OCI-LY7 (cell line): ENCODE data around the gene CDC42. TPM values are rescaled to one million over a fixed set of nuclear protein-coding genes. Genes with fewer than 3 reads are reported as not detected.

ENCODE experiments used
- BruUV-seq: library from RNA; stranded (reverse); fragments of 400-500 nt; replicated peaks from 2 replicates; lab custom pipeline; 2021; lab: Mats Ljungman, UMichigan
- CTCF ChIA-PET: fragments of 300-600 bp; sonication (Branson Sonifier 250); formaldehyde crosslinking; loops from one replicate; lab custom pipeline; 2022; ENCODE audit warnings: antibody characterized with exemption; ENCODE audit not compliant: unreplicated experiment; lab: Charles Lee
- POLR2A ChIA-PET: fragments of 300-600 bp; sonication (Branson Sonifier 250); formaldehyde crosslinking; loops from one replicate; lab custom pipeline; 2022; ENCODE audit warnings: antibody characterized with exemption; lab: Charles Lee
- DNase-seq: peaks from one replicate; pipeline ENCODE4 v3.0.0-alpha.2; 2015; ENCODE audit warnings: low spot score
- H2AFZ ChIP-seq: fragments of 200-600 bp; sonication (generic), shearing (Covaris generic); 2 replicates; pipeline ENCODE4 v1.6.1; 2014; ENCODE audit warnings: mild to moderate bottlenecking, antibody characterized with exemption, low read length, moderate library complexity
- H3K27ac ChIP-seq: fragments of 200-600 bp; sonication (generic); 2 replicates; pipeline ENCODE4 v1.5.1; 2014; ENCODE audit warnings: mixed run types, low read depth, mild to moderate bottlenecking, moderate library complexity, low read length, inconsistent platforms; ENCODE audit not compliant: poor library complexity, severe bottlenecking
- H3K36me3 ChIP-seq: fragments of 200-600 bp; sonication (generic); 2 replicates; pipeline ENCODE4 v1.6.1; 2014; ENCODE audit warnings: mild to moderate bottlenecking, antibody characterized with exemption, low read length, moderate library complexity, mixed read lengths; ENCODE audit not compliant: insufficient read depth
- H3K4me1 ChIP-seq: fragments of 200-600 bp; sonication (generic); 2 replicates; pipeline ENCODE4 v1.5.1; 2014; ENCODE audit warnings: mild to moderate bottlenecking, low read length; ENCODE audit not compliant: insufficient read depth, poor library complexity, severe bottlenecking
- H3K4me2 ChIP-seq: fragments of 200-600 bp; sonication (generic); 2 replicates; pipeline ENCODE4 v1.6.1; 2014; ENCODE audit warnings: mild to moderate bottlenecking, low read length
- H3K4me3 ChIP-seq: fragments of 200-600 bp; sonication (generic); 2 replicates; pipeline ENCODE4 v1.5.1; 2014; ENCODE audit warnings: mild to moderate bottlenecking, low read depth, low read length; ENCODE audit not compliant: poor library complexity, severe bottlenecking
- H3K79me2 ChIP-seq: fragments of 200-600 bp; sonication (generic); 2 replicates; pipeline ENCODE4 v1.6.1; 2016; ENCODE audit warnings: low read depth, mild to moderate bottlenecking, low read length, moderate library complexity, mixed read lengths; ENCODE audit not compliant: insufficient read depth
- H3K9me2 ChIP-seq: fragments of 200-600 bp; sonication (generic); 2 replicates; pipeline ENCODE4 v1.6.1; 2016; ENCODE audit warnings: mild to moderate bottlenecking, low read length, mixed read lengths; ENCODE audit not compliant: insufficient read depth
- H3K9me3 ChIP-seq: fragments of 200-600 bp; sonication (generic); 2 replicates; pipeline ENCODE4 v1.6.1; 2014; ENCODE audit warnings: mild to moderate bottlenecking, mixed run types, low read length, mixed read lengths
- H4K20me1 ChIP-seq: fragments of 200-600 bp; sonication (generic); 2 replicates; pipeline ENCODE4 v1.6.1; 2014; ENCODE audit warnings: mild to moderate bottlenecking, antibody characterized with exemption, low read length, moderate library complexity, mixed read lengths; ENCODE audit not compliant: insufficient read depth
- CTCF ChIP-seq: fragments of 200-600 bp; sonication (generic); conservative IDR thresholded peaks from 2 replicates; pipeline ENCODE4 v1.5.1; 2014; ENCODE audit warnings: mild to moderate bottlenecking, antibody characterized with exemption, low read length, moderate library complexity, mixed read lengths
- EZH2phosphoT487 ChIP-seq: fragments of 200-600 bp; sonication (generic); IDR thresholded peaks from 2 replicates; pipeline ENCODE4 v1.6.1; 2018; ENCODE audit warnings: low read depth, borderline replicate concordance, mild to moderate bottlenecking, mixed run types, antibody characterized with exemption, low read length, moderate library complexity, mixed read lengths
- intact Hi-C: fragments of 100-400 bp; cut with micrococcal nuclease; formaldehyde crosslinking; loops from one replicate; pipeline ENCODE4 v1.10.0; 2022; ENCODE audit not compliant: unreplicated experiment
- total RNA-seq, 2 experiments: library from RNA; depleted of rRNA in 1 of 2; stranded (reverse); fragments of >200 nt in 1 of 2; shearing (Covaris generic) in 1 of 2; gene quantifications; 2 replicates each; pipeline ENCODE4 v1.2.3, GENCODE V29; 2014 to 2022

Gene CDC42
- total RNA-seq, 2 experiments from 2014 or later = 109 to 157 TPM

DNA sequence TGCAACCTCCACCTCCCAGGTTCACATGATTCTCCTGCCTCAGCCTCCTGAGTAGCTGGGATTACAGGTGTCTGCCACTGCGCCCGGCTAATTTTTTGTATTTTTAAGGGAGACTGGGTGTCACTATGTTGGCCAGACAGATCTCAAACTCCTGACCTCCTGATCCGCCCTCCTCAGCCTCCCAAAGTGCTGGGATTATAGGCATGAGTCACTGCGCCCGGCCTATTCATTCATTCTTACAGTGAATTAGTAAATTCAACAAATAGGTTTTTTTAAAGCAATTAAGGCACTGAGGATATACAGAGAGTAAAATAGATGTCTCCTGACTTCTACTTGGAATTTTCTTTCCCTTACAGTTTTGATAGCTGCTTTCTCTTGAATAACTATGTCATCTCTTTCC is 43.5 kb downstream of the CDC42 start:
- H3K9me2 ChIP-seq = no peaks in the 10 kb centered on the region
- intact Hi-C loops = no loop called here
- H3K4me1 ChIP-seq = peaks cover 33% of the 10 kb centered on the region
- ChIA-PET POLR2A (no interaction called here), CTCF (no interaction called here)
- no peaks in the 10 kb centered on the region for H3K9me3 ChIP-seq
- no TSS peak for BruUV-seq
- H2AFZ ChIP-seq = no peak overlapping the region
- H3K4me3 ChIP-seq = no peak overlapping the region
- H3K4me2 ChIP-seq = no peak overlapping the region
- peaks cover 10% of the 10 kb centered on the region for H4K20me1 ChIP-seq
- H3K36me3 ChIP-seq = peaks cover 69% of the 10 kb centered on the region
- no peak for TF ChIP-seq CTCF
- TF ChIP-seq EZH2phosphoT487 = no peak
- H3K27ac ChIP-seq = no peak overlapping the region
- no peak for DNase-seq
- H3K79me2 ChIP-seq = peaks cover 2% of the 10 kb centered on the region; the same call in 1 of the 2 replicates

DNA sequence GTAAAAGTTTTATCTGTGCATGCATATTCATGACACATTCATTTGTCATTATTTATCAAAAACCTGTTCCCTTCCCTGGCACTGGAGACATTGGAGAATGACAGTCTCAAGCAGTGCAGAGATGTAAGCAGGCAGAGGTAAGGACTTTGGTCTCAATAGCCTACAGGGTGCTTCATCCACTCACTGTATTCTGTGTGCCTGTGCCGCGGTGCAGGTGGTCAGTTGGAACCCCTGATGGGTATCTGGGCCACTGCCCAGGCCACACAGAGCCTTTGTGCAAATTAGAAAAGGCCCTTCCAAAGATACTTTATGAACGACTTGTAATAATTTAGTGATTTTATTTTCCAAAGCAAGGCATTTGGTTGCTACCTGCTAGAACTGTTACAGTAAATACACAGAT is 44.0 kb downstream of the CDC42 start:
- H3K9me2 ChIP-seq = no peaks in the 10 kb centered on the region
- no peak overlapping the region for H3K27ac ChIP-seq
- H3K79me2 ChIP-seq = no peaks in the 10 kb centered on the region
- H3K9me3 ChIP-seq = no peaks in the 10 kb centered on the region
- H4K20me1 ChIP-seq = peaks cover 8% of the 10 kb centered on the region
- no TSS peak for BruUV-seq
- ChIA-PET POLR2A (no interaction called here), CTCF (no interaction called here)
- no peak overlapping the region for H2AFZ ChIP-seq
- TF ChIP-seq EZH2phosphoT487 = no peak
- no peak for TF ChIP-seq CTCF
- H3K36me3 ChIP-seq = peaks cover 65% of the 10 kb centered on the region
- no peak overlapping the region for H3K4me3 ChIP-seq
- DNase-seq = no peak
- no peak overlapping the region for H3K4me2 ChIP-seq
- intact Hi-C loops = no loop called here
- peaks cover 34% of the 10 kb centered on the region for H3K4me1 ChIP-seq

DNA sequence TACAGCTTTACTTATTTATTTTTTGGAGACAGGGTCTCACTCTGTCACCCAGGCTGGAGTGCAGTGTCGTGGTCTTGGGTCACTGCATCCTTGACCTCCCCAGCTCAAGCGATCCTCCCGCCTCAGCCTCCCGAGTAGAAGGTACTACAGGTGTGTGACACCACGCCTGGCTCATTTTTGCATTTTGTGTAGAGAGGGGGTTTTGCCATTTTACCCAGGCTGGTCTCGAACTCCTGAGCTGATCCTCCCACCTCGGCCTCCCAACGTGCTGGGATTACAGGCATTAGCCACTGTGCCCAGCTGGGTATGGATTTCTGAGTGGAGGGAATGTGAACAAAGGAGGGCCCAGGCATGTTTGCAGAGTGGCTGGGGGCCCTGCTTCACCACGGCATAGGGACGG is 46.2 kb downstream of the CDC42 start:
- ChIA-PET POLR2A (interaction anchor here (0.9 to 1.0 kb wide), 2 partner anchors 65 to 70 kb away, joined by 3 to 4 read pairs; no protein-coding TSS in a partner anchor), CTCF (interaction anchor here (0.5 kb wide), 1 partner anchor 19 kb away, joined by 3 read pairs; no protein-coding TSS in a partner anchor)
- Histone ChIP-seq H3K4me1 (peaks cover 16% of the 10 kb centered on the region), H3K79me2 (no peaks in the 10 kb centered on the region), H4K20me1 (peaks cover 6% of the 10 kb centered on the region), H3K4me2 (no peak overlapping the region), H3K9me2 (no peaks in the 10 kb centered on the region), H3K27ac (no peak overlapping the region), H3K4me3 (no peak overlapping the region), H3K9me3 (no peaks in the 10 kb centered on the region), H2AFZ (no peak overlapping the region), H3K36me3 (peaks cover 59% of the 10 kb centered on the region)
- no peak for DNase-seq
- no TSS peak for BruUV-seq
- intact Hi-C loops = no loop called here
- no peak for TF ChIP-seq EZH2phosphoT487
- TF ChIP-seq CTCF = no peak
